Medulla oblongata (tissue), 1 donor: Measurements from ENCODE around the gene PML.
"Not testable (repeated sequence)": the region's sequence is repeated elsewhere in the genome, so short reads cannot be mapped to it uniquely, and the experiment has no call there.

Source experiments
- DNase-seq: peaks from one replicate; pipeline ENCODE4 v3.0.0-alpha.2; 2015; ENCODE audit errors: extremely low spot score

Gene PML

GRCh38 chr15:74037171-74038117, 42.9 kb downstream of the PML start:
- DNase-seq, result no peak

- no peak for DNase-seq
Observed at GRCh38 chr15:74038707-74039655, 44.5 kb downstream of the PML start.

GRCh38 chr15:74039656-74040010, 45.1 kb downstream of the PML start:
- DNase-seq, result no peak

GRCh38 chr15:74040109-74040850, 45.8 kb downstream of the PML start:
- no peak for DNase-seq

- no peak for DNase-seq
Observed at GRCh38 chr15:74041311-74041756, 46.8 kb downstream of the PML start.

- no peak for DNase-seq
Observed at GRCh38 chr15:74041777-74042435, 47.4 kb downstream of the PML start.

- no peak for DNase-seq
Observed at GRCh38 chr15:74042603-74043424, 48.3 kb downstream of the PML start.

- DNase-seq, result no peak
Observed at GRCh38 chr15:74043425-74044266, 49.1 kb downstream of the PML start.

- no peak for DNase-seq
Observed at GRCh38 chr15:74044267-74045110, 50.0 kb downstream of the PML start.

- DNase-seq, result no peak
Observed at GRCh38 chr15:74045184-74045583, 50.7 kb downstream of the PML start.

GRCh38 chr15:74045636-74046274, 51.2 kb downstream of the PML start:
- DNase-seq, result no peak

GRCh38 chr15:74046275-74046674, 51.8 kb downstream of the PML start:
- no peak for DNase-seq

- no peak for DNase-seq
Observed at GRCh38 chr15:74050127-74050526, 55.6 kb downstream of the PML start.

GRCh38 chr15:74050556-74051234, 56.2 kb downstream of the PML start:
- no peak for DNase-seq

- not testable (repeated sequence) for DNase-seq
Observed at GRCh38 chr15:74052271-74053260, 58.0 kb downstream of the PML start.

GRCh38 chr15:74053517-74053916, 59.0 kb downstream of the PML start:
- no peak for DNase-seq
